AG08396 (cell line): Measurements from ENCODE around the gene ZNF747.

Experiments used
- DNase-seq: peaks from one replicate; pipeline ENCODE4 v3.0.0; 2012; ENCODE audit warnings: low spot score, mixed read lengths

ZNF747 gene

DNA sequence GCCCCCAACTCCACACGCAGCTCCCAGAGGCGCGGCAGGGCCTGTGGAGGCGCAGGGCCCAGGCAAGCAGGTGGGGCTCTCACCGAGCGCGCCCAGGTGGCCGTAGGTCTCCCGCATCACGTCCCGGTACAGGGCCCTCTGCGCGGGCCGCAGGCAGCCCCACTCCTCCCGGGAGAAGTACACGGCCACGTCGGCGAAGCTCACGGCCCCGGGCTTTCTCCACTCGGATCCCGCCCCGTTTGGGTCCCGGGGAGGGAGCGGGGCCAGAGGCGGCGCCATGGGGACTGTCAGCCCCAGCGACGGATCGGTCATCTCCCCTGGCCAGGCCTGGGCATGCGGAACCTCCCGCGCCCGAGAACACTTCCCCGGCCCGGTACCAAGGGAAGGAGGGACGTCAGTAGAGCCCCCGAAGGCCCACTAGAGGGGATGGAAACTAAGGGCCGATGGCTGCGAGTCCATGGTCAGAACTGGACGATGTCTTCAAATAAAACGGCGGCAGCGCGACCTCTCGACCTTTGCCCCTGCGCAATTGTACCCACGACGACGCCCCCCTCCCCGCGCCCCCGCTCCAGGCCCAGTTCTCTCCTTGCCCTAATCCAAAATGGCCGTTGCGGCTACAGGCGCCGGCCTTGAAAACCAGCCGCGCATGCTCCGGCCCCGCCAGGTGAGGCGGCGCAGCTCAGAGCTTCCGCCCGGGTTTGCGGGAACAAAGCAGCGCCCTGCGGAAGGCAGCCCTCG lies at the start of gene ZNF747:
Gene ZNF747 (minus strand): TSS at position 491 of the 738 bp plus-strand sequence. CDS start 179 bp downstream, at position 312.
- DNase-seq, result peak; percentile 90

DNA sequence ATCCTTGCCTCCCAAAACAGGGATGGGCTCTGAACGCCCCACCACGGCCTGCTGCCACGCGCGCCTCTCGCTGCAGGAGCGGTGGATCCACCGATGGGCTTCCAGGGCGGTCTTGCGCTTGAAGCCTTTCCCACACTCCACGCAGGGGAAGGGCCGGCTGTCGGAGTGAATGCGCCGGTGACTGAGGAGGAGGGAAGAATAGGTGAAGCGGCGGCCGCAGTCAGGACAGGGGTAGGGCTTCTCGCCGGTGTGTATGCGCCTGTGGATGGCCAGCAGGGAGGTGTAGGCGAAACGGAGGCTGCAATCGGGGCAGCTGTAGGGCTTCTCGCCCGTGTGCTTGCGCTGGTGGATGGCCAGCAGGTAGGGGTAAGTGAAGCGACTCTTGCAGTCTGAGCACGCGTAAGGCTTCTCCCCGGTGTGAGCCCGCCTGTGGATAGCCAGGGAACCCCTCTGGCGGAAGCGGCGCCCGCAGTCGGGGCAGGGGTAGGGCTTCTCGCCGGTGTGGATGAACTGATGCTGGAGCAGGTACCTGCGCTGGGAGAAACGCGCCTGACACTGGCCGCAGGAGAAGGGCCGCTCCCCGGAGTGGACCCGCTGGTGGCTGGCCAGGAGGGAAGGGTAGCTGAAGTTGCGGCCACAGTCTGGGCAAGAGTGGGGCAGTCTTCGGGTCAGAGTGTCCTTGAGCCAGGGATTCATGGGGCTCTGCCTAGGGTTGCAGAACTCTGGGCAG lies 48.1 kb upstream of the ZNF747 start:
- no peak for DNase-seq

DNA sequence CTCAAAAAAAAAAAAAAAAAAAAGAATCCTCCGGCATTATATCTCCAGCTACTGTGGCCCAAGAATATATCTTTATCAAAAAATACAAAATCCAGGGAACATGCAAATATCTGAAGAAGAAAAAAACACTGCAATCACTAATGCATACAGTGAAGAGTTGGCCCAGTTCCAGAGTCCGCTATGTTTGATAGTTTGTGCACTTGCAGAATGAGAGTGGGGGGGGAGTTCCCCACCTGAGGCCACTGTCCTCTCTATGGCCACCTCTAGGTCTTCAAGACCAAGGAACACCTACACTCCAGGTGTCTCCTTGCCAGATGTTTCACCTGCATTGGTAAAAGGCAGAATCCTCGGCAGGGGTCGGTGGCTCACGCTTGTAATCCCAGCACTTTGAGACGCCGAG lies 46.8 kb upstream of the ZNF747 start:
- no peak for DNase-seq

DNA sequence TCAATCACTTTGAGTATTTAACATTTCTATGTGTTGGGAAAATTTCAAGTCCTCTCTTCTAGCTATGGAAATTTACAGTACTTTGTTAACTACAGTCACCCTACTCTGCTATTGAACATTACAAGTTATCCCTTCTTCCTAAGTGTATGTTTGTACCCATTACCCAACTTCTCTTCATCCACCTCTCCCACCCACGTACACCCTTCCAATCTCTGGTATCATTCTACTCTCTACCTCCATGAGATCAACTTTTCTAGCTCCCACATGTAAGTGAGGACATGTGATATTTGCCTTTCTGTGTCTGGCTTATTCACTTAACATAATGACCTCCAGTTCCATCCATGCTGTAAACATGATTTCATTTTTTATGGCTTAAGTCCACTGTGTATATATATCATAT lies 40.0 kb upstream of the ZNF747 start:
- no peak for DNase-seq

DNA sequence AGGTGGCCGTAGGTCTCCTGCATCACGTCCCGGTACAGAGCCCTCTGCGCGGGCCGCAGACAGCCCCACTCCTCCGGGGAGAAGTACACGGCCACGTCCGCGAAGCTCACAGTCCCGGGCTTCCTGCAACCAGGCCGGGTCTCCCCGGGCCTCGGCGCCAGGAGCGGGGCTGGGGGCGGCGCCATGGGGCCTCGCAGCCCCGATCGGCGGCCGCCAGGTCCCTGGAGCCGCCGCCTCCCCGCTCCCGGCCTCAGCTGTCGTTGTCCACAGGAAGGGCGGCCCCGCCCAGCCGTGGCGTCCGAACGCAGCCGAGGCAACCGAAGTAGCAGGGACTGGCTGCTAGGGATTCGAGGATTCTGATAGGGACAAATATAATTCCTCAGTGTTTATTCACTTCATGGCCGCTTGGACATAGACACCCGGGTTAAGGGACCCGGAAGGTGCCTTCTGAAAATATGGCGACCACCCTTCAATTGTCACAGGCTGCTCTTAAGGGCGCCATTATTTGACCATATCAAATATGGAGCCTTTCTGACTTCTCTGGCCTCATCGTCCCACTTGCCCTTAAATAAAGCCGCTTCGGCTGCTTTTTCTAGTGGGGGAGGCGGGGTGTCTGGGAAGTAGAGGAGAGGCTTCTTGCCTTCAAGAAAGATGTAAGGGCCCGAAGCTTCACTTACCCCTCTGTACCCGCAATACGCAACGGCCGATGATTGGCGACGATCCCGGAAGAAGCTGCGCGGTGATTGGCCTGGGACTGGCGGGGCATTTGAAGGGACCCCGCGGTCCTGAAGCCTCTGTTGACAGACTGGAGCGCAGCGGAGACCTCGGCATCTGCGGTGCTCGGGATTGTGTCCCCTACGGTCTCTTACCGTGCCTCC lies 37.0 kb upstream of the ZNF747 start, which contains the start of gene ZNF688:
Gene ZNF688 (minus strand): TSS at position 270 of the 878 bp plus-strand sequence. CDS start 85 bp downstream, at position 185.
- peak; percentile 97 for DNase-seq

DNA sequence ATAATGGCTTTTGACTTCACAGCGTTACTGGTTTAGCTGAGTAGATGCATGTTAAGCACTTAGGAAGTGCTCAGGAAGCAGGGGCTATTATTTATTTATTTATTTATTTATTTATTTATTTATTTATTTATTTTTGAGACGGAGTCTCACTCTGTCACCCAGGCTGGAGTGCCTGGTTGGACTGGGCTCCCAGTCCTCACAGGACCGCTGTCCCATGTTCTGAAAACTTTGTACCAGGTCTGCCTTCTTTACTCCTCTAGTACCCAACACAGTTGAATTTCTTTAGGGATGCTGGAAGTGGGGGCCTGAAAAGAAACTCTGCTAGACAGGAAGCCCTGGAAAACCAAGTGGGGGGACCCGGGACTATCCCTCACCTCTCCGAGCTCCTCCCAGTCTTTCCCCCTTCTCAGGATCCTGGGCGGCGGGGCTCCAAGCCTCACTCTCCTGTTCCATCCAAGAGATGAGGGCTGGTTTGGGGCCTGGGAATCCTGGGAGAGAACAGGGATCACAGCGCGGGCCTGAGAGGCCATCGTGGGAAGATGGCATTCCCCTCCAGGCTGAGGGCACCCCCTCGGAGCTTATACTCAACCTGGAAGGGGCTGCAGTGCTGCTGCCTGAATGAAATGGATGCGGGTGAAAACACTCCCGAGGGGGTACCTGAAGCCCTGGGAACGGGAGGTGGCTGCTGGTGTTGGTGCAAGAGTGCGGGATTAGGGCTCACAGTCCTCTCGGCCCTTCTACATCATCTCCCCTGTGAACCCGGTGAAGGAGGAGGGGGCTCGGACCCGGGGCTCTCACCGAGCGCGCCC lies 36.2 kb upstream of the ZNF747 start:
- peak; percentile 56 for DNase-seq

DNA sequence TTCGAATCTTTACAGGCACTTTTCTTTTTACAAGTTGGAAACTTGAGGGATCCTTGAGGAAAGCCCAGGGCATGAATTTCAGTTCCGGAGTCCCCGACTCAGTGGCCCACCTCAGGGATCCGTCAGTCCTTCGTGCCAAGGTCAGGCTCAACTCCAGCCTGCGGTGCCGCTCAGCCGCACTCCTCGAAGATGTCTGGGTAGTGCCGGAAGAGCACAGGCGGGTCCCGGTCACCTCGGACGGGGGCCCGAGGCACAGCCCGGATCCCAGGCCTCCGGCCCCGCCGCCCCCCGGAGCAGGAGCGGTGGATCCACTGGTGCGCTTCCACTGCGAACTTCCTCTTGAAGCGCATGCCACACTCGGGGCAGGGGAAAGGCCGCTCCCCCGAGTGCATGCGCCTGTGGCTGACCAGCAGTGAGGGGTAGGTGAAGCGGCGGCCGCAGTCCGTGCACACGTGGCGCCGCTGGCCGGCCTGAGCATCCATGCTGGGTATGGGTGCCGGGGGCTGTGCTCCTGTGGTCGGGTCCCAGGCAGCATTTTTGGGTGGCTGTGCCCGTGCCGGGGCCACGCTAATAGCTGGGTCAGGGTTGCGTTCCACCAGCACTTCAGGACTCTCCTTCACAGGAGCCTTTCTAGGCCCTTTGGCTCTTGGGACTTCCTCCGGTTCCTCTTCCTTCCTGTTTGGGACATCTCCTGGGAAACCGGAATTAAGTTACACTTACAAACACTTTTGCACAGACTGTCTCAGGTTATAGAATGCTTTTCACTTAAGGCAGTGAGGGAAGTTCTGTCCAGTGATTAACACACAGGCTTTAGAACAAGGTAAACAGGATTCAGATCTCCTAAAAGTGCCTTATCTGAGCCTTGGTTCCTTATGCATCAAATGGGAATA lies 35.3 kb upstream of the ZNF747 start:
- DNase-seq, result no peak

DNA sequence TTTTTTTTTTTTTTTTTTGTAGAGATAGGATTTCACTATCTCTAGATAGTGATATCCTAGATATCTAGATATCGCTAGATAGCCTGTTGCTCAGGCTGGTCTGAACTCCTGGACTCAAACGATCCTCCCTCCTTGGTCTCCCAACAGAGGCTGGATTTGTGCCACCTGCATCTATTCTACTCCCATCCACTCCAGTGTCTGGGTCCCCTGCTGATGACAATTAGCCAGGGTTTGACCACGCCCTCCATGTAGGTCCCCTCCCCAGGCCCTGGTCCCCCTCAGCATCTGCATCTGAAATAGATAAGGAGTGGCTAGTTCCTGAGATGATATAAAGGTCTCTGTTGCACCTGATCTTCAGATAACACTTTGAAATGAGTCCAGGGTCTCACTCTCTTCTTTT lies 34.6 kb upstream of the ZNF747 start:
- DNase-seq, result no peak

DNA sequence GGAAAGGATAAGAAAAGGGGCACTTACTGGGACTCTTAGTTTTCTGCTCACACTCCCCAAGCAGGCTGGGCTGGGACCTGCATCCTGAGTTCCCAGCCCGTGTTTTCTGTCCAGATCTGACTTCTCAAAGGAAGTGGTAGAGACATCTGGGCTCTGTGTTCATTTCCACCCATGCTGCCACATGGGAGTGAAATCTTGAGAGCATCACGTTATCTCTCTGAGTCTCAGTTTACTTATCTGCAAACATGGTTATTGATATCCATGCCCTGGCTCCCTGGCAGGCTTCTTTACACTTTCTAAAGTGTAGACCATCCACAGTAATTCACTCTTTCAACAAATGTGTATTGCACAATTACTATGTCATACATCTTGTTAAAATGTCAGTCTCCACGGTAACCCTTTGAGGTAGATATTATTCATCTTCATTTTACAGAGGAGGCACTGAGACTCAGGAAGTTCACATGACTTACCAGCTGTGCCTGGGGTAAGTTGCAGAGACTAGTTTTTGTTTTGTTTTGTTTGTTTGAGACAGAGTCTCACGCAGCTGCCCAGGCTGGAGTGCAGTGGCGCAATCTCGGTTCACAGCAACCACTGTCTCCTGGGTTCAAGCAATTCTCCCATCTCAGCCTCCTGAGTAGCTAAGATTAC lies 33.5 kb upstream of the ZNF747 start:
- peak; percentile 56 for DNase-seq

DNA sequence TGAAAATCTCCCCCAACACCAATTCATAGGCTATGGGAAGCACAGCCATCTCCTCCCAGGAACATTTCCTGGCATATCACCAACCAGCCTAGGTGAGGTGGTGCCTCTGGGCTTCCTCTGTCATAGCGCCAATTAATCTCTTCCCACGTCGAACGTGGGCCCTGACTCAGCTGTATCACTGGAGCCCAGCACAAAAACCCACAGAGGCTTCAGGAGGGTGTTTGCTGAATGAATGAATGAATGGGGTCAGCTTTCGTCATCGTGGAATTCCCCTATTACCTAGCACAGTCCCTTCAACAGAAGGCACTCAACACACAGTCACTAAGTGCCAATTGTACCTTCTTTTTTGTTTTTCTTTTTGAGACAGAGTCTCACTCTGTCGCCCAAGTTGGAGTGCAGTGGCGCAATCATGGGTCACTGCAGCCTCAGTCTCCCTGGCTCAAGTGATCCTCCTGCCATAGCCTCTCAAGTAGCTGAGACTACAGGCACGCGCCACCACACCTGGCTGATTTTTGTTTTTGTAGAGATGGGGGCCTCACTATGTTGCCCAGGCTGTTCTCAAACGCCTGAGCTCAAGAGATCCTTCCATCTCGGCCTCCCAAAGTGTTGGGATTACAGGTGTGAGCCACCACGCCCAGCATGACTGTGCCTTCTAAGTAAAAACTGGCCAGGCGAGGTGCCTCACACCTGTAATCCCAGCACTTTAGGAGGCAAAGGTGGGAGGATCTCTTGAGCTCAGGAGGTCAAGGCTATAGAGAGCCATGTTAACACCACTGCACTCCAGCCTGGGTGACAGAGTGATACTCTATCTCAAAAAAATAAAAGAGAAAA lies 32.7 kb upstream of the ZNF747 start:
- DNase-seq, result no peak

DNA sequence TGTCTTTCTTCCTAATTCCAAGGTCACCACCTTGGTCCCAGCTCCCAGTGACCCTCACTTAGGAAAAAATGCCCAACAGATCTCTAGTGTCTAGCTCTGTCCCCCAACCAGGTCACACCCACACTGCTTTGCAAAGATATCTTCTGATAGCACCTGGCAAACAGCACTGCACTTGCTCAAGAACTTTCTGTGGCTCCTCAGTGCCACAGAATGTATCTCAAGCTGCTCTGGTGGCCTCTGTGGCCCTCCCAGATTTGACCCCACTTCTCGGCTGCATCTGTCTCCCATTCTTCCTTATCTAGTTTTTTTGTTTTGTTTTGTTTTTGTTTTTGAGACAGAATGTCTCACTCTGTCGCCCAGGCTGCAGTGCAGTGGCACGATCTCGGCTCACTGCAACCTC lies 31.9 kb upstream of the ZNF747 start:
- no peak for DNase-seq

DNA sequence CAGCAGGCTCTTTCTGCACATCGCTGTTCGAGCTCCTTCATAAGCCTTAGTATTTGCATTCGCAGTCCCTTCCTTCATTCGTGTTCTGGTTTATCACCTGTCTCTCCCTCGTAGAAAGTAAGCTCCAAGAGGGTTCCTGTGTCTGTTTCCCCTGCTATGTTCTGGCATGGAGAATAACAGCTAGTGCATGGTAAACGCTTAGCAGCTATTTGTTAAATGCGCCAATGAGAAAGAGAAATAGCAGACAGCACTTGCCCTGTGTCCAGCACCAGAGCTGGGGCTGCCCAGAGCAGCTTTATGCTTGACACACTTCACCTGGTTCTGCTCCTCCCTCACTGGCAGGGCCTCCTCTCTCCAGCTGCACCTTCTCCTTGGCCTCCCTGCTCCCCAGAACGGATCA lies 31.3 kb upstream of the ZNF747 start:
- DNase-seq, result no peak

DNA sequence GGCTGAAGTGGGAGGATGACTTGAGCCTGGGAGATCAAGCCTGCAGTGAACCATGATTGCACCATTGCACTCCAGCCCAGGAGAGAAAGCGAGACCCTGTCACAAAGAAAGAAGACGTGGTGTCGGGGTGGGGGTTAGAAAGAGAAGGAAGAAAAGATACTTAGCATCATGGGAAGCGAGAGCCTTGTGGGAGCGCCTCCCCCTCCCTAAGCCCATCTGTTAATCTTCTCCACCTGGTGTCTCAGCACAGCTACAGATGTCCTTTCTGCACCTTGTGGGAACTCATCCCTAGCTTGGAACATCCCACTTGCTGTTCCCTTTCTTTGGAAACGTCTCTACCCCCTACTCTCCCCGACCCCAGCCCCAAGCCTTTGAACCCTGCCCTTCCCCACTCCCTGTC lies 30.9 kb upstream of the ZNF747 start:
- DNase-seq, result no peak

DNA sequence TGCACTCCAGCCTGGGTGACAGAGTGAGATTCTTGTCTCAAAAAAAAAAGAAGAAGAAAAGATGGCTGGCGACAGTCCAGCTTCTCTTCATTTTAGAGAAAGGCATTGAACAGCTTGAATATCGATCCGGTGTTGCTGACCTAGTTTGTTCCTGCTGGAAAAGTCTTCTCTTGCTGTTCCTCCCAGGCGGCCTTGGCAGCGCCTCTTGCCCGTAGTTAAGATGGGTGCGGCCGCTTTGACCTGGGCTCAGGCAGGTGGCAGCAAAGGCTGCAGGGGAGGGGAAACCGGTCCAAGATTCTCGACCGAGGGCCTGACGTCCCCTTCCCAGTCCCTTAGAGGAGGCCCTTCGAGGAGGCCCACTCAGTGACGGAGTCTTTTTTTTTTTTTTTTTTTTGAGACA lies 27.4 kb upstream of the ZNF747 start:
- DNase-seq, result no peak

DNA sequence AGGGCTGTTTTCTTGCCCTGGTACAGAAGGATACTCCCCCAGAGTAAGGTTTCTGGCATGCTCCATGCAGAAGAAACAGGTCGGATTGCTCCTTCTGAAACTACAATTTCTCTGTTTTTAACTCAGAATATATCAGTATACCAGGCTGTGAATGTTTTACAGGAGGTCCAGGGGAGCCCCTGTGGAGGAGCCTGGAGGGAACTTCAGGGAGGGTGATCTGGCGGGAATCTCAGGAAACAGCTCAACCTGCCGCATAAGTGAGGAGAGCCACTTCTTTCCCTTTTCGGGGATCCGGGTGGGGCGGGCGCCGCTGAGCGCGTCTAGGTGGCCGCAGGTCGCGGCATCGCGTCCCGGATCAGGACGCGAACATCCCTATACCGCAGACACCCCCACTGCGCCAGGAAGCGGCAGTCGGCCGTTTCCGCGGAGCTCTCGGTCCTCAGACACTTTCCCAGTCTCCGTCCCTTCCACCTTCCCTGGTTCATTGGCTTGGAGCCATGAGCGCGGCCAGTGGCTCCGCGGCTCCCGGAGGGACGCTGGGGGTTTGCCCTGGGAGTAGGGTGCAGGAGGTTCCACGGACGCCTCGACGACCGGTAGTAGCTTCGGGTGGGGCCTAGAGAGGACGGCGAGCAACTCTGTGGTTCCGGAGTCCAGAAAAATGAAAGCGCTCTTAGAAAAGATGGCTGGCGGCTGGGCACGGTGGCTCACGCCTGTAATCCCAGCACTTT lies 26.6 kb upstream of the ZNF747 start:
- DNase-seq, result no peak

DNA sequence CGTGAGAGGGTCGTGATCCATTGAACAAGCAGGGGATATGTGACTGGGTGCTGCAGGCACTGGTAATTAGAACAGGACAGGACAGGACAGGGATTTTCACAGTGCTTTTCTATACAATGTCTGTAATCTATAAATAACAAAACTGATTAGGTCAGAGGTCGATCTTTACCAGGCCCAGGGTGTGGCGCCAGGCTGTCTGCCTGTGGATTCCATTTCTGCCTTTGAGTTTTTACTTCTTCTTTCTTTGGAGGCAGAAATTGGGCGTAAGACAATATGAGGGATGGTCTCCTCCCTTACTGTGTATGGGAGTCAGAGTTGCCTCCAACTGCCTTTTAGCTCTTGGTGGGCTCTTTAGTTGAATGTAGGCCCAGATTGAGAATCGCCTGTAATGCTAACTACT lies 25.0 kb upstream of the ZNF747 start:
- no peak for DNase-seq

DNA sequence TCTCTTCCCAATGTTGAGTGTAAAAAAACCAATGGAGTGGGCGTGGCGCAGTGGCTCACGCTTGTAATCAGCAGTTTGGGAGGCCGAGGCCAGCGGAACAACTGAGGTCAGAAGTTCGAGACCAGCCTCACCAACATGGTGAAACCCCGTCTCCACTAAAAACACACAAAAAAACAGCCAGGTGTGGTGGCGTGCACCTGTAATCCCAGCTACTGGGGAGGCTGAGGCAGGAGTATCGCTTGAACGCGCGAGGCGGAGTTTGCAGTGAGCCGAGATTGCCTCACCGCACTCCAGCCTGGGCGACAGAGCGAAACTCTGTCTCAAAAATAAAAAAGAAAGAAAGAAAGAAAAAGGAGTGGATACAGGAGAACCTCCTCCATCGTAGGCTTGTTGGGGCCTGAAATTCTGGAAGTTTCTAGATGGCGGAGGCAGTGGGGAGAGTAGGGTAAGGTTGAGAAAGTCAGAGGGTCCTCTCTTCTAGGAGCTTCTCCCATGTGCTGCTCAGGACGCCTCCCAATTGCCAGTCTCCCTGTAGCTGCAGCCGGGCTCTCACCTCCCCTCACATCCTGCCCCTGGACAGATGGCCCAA lies 24.2 kb upstream of the ZNF747 start:
- DNase-seq, result no peak
